HG03060 (cell line): ENCODE measurements around the gene FUT8.
"Not testable (repeated sequence)": the region's sequence is repeated elsewhere in the genome, so short reads cannot be mapped to it uniquely, and the experiment has no call there.

ENCODE experiments used
- ATAC-seq: cut with Tn5 transposase; IDR thresholded peaks from one replicate; pipeline ENCODE4 v1.9.1; 2021; ENCODE audit warnings: low read depth, moderate number of reproducible peaks; ENCODE audit not compliant: unreplicated experiment

FUT8 gene

DNA sequence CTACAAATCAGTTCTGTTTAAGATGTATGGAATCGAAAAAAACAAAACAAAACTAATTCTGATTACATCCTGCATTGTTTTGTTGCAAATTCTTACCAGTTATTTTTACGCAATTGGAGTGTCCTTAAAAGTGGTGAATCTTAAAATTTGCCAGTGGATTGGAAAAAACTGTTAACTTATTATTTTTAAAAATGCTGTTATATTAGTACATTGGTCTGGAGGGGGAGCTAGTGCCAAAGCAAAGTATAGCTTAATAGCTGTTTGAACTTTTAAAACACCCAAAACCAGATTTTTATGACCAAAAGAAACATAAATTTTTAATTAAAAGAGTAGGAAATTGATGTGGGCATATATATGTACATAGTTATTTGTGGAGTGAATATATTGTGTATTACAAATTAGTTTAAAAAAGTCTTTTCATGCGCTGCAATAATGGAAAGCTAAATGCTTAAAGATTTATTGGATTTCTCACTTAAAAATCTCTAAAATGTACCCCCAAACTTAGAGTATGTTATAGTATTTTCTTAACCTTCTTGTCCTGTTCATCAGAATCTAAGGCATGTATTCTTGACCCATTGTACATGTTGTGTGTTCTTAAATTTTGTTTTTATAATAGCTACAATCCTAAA, 2.5 kb downstream of the FUT8 start:
- ATAC-seq: no peak

DNA sequence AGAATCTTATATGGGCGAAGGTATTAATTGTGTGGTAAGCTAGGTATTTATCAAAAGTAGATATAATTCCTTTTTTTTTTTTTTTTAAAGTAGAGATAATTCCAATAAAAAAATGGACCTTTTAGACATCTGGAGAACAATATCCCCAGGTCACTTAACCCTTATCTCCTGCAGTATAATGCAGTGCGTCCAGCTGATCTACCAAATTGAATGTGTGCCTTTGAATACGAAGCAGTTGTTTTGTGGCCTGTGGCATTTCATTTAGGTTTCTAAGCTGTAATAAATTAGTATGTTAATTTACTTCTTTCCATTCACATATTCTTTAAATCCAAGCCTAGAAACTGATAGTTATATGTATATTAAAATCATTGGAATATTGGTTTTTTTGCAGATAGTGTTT, 3.1 kb downstream of the FUT8 start:
- no peak for ATAC-seq

DNA sequence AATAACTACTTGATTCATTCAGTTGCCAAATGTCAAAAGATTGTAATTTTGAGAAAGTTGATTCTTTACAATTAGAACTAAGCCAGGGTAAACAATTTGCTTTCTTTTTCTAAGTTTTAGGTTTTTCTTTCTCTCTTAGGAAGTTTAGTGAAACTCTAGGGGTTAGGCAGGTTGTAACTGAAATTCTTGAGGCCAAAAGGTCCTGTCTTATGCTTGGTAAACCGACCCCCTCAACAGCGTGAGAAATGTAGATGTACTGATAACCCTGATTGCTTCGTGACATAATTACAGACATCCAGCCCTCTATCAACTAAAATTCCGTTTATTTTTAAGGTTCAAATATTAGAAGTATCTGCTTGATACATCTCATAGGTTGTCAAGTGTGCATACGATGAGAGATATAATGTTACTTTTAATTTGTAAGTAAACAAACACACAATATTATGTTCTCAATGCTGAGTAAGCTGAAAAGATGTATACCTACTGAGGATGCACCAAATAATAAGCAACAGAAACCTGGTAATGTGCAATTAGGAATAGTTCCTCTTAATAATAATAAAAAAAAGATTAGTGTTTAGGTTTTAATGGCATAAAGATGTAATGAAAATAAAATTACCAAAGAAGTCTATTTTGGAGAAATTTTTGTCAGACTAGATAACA, 7.2 kb downstream of the FUT8 start:
- ATAC-seq: no peak

DNA sequence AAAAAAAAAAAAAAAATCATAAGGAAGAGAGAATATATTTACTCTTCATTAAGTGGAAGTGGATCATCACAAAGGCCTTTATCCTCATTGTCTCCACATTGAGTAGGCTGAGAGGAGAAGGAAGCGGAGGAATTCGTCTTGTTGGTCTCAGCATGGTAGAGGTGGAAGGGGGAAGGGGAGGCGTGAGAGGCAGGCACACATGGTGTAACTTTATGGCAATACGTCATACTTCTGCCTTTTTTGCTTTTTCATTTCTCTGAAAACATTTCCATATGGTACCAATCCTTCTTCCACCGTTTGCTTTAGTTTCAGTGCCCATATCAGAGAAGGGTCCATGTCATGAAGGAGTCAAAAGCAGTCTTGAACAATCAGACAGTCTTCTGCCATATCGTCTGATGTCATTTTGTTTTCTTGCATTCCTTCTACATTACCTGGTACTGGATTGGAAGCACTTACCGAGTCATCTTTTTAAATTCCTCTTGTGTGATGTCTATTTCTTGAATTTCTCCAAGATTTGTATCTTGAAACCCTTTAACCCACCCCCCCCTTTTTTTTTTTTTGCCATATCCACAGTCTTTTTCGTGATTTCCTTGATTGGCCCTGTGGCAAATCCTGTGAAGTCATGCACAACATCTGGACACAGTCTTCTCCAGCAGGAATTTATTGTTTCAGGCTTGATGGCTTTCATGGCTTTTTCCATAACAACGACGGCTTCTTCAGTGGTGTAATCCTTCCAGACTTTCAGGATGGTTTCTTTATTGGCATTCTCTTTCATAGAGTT, 8.9 kb downstream of the FUT8 start:
- ATAC-seq: no peak

DNA sequence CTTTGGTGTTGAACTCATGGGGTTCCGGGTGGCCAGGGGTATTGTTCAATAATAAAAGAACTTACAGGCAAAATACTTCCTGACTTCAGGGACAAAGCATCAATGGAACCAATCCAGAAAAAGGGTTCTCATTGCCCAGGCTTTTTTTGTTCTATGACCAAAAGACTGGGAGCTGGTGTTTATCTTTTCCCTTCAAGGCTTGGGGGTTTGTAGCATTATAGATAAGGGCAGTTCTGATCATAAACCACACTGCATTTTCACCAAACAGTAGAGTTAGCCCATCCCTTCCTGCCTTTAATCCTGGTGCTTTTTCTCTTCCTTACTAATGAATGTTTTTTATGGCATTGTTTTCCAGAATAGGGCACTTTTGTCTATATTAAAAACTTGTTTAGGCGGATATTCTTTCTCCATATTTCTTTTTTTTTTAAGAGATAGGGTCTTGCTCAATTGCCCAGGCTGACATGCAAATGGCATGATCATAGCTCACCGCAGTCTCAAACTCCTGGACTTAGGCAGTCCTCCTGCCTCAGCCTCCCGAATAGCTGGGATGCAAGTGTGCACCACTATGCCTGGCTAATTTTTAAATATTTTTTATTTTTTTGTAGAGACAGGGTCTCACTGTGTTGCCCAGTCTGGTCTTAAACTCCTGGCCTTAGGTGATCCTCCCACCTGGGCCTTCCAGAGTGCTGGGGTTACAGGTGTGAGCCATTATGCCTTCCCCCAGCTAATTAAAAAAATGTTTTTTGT, 9.7 kb downstream of the FUT8 start:
- no peak for ATAC-seq

DNA sequence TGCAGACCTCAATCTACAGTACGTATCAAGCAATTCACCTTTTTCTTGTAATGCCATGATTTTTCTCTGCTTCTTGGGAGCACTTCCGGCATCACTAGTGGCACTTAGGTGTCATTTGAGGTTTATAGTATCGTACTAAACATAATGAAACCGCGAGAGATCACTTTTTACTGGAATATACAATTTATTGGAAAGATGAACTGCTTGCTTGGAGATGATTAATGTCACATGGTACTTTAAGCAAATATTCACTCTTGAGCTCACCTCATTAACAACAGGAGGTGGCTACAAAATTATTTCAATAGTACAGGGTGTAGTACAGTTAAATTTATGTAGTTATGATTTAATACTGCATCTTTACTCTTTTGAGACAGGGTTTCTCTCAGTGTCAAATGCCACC, 11.5 kb downstream of the FUT8 start:
- ATAC-seq: no peak

DNA sequence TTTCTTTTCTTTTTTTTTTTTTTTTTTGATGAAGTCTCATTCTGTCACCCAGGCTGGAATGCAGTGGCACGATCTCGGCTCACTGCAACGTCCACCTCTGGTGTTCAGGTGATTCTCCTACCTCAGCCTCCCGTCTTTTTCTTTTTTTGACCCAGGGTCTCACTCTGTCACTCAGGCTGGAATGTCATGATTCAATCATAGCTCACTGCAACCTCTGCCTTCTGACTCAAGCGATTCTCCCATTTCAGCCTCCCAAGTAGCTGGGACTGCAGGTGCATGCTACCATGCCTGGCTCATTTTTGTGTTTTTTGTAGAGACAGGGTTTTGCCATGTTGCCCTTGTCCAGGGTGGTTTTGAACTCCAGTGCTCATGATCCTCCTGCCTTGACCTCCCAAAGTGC, 12.0 kb downstream of the FUT8 start:
- no peak for ATAC-seq

DNA sequence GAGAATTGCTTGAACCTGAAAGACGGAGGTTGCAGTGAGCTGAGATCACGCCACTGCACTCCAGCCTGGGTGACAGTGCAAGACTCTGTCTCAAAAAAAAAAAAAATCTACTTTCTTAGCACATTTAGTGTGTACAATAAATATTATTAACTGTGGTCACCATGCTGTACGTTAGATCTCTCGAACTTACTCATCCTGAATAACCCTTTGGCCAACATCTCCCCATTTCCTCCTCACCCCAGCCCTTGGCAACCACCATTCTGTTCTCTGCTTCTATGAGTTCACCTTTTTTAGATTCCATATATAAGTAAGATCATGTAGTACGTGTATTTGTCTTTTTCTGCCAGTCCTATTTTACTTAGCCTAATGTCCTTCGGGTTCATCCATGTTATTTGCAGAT, 13.4 kb downstream of the FUT8 start:
- ATAC-seq: no peak

DNA sequence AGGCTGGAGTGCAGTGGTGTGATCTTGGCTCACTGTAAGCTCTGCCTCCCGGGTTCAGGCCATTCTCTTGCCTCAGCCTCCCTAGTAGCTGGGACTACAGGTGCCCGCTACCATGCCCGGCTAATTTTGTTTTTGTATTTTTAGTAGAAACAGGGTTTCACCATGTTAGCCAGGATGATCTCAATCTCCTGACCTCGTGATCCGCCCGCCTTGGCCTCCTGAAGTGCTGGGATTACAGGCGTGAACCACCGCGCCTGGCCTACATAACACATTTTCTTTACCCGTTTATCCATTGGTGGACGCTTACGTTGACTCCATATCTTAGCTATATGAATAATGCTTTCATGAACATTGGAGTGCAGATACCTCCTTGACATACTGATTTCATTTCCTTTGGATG, 14.4 kb downstream of the FUT8 start:
- ATAC-seq: not testable (repeated sequence)

DNA sequence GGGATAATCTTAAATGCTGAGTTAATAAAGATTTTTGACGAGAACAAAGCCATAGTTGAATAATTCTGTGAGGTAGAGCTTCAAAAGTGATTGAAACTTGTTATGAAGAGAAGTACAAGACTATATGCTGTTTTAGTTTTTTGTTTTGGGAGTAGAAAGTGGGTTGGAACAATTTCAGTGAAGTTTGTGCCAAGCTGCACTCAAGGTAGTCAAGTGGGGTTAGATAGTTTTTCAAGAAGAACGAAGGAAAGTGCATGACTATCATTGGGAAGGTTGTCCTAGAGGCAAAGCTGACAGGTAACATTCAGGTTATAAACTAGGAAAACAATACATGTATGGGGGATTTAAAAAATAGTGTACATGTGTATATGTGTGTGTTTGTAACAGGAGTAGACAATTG, 16.2 kb downstream of the FUT8 start:
- ATAC-seq: no peak

DNA sequence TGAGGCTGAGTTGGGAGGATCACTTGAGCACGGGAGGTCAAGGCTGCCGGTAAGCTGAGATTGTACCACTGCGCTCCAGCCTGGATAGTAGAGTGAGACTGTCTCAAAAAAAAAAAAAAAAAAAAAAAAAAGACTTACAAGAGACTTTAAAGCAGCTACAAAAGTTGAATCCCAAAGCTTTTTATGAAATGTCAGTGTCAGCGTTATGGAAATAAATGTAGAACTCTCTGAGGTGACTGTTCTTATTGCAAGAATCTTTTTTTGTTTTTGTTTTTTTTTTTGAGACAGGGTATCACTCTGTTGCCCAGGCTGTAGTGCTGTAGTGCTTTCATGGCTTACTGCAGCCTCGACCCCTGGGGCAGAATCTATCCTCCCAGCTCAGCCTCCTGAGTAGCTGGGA, 17.2 kb downstream of the FUT8 start:
- ATAC-seq: no peak

DNA sequence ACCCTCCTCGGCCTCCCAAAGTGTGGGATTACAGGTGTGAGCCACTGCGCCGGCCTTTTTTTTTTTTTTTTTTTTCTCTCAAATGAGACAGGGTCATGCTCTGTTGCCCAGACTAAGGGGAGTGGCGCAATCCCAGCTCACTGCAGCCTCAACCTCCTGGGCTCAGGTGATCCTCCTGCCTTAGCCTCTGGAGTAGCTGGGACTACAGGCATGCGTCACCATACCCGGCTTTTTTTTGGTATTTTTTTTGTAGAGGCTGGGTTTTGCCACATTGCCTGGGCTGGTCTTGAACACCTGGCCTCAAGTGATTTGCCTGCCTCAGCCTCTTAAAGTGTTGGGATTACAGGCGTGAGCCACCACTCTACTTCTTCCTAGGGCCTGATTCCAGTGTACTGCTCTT, 18.7 kb downstream of the FUT8 start:
- no peak for ATAC-seq

DNA sequence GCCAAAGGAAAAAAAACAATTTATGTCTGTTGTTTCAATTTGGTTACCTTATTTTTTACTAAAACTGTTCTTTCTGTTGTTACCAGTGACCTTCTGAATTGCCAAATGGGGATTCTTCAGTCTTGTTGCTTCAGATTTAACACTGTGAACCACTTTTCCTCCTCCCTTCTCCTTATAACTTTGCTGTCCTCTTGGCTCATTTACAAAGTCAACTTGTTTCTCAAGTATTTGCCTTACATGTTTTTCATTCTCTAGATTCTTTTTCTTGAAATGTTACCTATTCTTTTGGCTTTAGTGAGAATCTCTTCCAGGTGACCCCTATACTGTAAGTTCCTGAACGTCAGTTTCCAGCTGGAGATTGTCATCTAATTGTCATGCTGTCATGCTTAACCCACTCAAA, 19.4 kb downstream of the FUT8 start:
- no peak for ATAC-seq

DNA sequence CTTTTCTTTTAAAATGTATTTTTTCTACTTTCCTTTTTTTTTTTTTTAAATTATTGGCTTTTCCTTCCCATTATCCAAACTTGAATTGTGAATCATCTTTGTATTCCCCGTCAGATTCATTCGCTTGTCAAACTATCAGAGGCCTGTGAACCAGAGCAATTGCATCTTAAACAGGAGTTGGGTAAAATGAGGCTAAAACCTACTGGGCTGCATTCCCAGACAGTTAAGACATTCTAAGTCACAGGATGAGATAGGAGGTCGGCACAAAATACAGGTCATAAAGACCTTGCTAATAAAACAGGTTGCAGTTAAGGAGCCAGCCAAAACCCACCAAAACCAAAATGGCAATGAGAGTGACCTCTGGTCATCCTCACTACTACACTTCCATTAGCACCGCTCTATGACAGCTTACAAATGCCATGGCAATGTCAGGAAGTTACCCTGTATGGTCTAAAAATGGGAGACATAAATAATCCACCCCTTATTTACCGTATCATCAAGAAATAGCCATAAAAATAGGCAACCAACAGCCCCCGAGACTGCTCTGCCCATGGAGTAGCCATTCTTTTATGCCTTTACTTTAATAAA, 19.9 kb downstream of the FUT8 start:
- no peak for ATAC-seq

DNA sequence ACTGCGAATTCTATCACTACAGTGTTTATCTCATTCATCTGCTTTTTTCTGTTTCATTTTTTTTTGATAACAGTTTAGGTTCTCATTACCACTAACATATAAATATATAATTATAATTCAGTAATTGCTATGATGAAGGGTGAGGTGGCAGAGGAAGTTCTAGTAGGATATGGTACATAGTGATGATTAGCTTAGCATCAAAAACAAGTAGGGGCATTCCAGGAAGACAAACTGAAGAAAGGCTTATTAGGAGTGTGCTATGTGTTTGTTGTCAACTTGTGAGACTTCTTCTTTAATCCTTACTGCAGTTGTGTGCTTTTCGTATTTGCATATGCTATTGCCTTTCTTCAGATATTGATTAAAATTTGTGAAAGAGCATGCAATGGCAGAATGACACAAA, 20.6 kb downstream of the FUT8 start:
- no peak for ATAC-seq

DNA sequence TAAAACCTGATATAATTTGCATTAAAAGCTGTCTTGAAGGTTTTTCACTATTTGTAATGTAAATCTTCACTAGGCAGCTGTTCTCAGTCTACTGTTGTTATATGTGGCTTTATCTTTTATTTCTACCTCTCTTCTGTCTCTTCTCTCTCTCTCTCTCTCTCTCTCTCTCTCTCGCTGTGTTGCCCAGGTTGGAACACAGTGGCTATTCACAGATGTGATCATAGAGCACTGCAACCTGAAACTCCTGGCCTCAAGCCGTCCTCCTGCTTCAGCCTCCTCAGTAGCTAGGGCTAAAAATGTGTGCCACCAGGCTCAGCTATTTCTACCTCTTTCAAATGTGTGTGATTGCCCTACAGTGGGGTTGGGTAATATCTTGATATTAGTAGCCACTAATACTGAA, 21.1 kb downstream of the FUT8 start:
- ATAC-seq: no peak

DNA sequence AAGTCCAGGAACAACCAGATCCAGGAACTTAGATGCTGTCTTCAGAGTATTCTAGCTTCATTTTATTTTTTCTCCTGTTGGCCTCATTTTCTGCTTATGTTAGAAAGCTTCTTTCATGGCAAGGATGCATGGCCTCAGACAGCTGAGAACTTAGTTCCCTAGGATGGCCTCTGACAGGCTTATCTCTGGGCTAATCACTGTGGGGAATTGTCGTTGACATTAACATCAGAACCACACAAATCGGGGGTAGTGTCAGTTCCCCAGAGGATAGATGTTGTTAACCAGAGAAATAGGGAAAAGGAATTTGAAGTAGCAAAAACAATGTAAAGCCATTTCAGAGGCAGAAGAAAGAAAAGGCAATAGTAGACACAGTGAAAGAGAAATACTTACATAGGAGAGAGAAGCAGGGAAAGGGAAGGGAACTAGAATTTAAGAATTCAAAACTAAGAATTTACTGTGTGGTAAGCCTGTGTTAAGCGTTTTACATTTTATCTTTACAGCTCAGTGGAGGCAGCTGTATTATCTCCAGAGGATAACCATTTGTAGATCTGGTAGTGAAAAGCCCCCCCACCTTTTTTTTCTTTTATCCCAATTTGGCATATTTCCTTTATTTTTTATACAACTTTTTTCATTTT, 21.8 kb downstream of the FUT8 start:
- ATAC-seq: no peak

DNA sequence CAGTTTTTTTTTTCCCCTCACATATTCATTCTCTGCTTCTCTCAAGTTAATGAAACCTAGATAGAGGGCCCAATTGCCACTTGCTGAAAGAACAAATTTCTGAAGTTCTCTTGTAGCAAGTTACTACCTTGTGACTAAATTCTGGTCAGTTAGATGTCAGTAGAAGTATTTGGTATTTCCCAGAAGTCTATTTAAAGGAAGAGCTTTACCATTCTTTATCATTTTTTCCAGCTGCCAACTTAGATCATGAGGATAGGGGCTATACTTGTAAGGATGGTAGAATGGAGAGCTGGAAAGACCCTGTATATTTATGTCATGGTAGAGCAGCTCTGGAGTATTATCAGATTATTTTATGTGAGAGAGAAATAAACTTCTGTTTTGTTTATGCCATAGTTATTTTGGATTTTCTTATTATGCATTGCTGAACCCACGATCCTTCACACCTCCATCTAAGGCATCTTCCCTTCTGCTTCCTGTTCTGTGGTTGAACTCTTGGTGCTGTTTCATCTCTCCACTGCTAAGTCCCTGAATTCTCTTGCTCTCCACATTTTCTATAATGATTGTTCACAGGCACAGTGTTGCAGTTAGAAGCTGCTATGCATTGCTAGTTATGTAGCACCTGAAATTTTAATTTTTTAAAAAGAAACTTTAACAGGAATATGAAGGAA, 25.9 kb downstream of the FUT8 start:
- no peak for ATAC-seq

DNA sequence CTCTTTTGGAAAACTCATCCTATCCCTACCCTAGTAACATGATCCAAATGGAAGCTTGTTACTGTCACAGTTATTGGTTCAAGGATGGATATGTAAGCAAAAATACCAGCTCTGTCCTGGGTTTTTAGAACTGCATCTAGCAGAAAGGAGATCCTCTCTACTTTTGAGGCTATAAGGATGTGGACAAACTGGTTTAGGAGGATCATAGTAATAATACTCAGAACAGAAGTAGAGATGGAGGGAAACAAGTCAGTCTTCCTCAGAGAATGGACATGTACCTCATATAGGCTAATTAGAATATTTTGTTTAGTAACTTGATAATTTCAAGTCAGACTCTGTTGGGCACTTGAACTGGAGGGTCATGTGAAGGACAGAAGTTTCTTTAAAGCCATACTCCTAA, 26.6 kb downstream of the FUT8 start:
- ATAC-seq: no peak

DNA sequence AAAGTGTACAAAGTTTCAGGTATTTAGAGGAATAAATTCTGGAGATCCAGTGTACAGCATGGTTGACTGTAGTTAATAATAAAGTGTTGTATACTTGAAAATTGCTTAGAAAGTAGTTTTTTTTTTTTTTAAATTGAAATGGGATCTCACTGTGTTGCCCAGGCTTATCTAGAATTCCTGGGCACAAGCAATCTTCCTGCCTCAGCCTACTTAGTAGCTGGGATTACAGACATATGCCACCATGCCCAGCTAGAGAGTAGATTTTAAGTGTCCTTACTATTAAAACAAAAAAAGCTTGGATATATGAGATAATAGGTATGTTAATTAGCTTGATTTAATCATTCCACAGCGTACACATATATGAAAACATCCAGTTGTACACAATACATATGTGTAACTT, 27.7 kb downstream of the FUT8 start:
- no peak for ATAC-seq
